Measurements from ENCODE around the gene RNASE7. TPM values are rescaled to one million over a fixed set of nuclear protein-coding genes. Genes with fewer than 3 reads are reported as not detected.

Gene RNASE7
- total RNA-seq, 1 experiment from 2014 or later = not detected

DNA sequence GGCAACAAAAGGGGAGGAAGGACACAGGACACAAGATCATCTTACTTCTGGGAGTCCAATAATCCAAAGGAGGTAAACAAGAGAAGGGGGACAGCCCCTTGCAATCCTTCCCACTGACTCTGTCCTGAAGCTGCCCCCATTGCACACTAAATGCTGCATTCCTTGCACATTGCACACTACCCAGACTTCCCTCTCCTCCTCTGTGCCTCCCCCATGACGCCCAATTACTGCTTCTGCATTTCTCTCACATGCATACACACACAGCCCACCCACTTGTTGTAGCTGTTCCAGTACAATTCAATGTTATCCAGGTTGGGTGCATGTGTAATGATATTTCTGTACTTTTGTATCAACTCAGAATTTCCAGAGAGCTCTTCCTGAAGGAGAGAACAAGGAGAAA lies 22.8 kb upstream of the RNASE7 start (continued):
- TF ChIP-seq TCF7L2 (IDR thresholded peaks at IDR 0.05; ENCODE audit: borderline replicate concordance, extremely low read depth, insufficient read depth, insufficient read length) (no peak), ZFX (IDR thresholded peaks at IDR 0.05) (no peak)
- TF ChIP-seq, protein P1, sequence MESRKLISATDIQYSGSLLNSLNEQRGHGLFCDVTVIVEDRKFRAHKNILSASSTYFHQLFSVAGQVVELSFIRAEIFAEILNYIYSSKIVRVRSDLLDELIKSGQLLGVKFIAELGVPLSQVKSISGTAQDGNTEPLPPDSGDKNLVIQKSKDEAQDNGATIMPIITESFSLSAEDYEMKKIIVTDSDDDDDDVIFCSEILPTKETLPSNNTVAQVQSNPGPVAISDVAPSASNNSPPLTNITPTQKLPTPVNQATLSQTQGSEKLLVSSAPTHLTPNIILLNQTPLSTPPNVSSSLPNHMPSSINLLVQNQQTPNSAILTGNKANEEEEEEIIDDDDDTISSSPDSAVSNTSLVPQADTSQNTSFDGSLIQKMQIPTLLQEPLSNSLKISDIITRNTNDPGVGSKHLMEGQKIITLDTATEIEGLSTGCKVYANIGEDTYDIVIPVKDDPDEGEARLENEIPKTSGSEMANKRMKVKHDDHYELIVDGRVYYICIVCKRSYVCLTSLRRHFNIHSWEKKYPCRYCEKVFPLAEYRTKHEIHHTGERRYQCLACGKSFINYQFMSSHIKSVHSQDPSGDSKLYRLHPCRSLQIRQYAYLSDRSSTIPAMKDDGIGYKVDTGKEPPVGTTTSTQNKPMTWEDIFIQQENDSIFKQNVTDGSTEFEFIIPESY (IDR thresholded peaks at IDR 0.05; ENCODE audit: extremely low read depth, insufficient replicate concordance, low read length) = no peak

DNA sequence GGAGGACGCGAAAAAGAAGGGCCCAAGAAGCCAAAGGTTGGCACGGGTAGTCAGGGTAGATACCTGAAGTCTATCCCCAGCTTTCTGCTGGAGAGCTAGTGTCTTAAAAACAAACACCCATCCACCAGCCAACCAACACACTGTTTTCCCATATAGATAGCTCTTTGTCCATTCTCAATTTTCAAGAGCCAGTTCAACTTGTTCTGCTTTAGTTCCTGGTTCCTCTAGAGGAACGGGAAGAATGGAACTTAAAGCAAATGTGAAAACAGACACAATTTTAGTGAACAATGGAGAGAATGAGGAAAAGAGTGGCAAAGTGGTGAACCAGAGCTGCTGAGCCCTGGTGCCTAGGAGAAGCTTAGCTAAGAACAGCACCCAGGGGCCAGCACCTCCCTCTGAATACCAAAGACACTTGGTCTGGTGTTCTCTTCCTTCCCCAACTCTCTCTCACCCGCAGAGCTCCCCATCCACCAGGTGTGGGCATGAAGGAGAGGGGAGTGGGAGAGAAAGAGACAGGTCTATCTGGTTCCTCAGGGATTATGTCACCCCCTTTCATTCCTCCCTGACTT lies 21.1 kb upstream of the RNASE7 start:
- H3K79me2 ChIP-seq (ENCODE audit: insufficient read depth, low read length) = no peaks in the 10 kb centered on the region
- no peak overlapping the region for H3K4me2 ChIP-seq (ENCODE audit: low read length)
- no peaks in the 10 kb centered on the region for H4K20me1 ChIP-seq (ENCODE audit: insufficient read depth)
- H3K36me3 ChIP-seq (ENCODE audit: control insufficient read depth in 1 of 2, insufficient read depth in 2 of 2, low read length in 2 of 2) = no peaks in the 10 kb centered on the region; a peak in 1 of 4 replicates
- ChIA-PET RAD21 (ENCODE audit: low non-redundant PET in 1 of 2, low total read pairs in 2 of 2, uncharacterized antibody in 2 of 2, unreplicated experiment in 2 of 2) (no interaction called here), POLR2A (no interaction called here), CTCF (interaction anchor here (0.9 to 1.5 kb wide), 2 partner anchors 9 to 19 kb away, joined by 3 to 6 read pairs; no protein-coding TSS in a partner anchor)
- no peaks in the 10 kb centered on the region for H3K9me3 ChIP-seq (ENCODE audit: control insufficient read depth in 1 of 2, insufficient read depth in 1 of 2, low read depth in 1 of 2, low read length in 2 of 2)
- intact Hi-C loops (cut with micrococcal nuclease) = no loop called here
- H3K4me3 ChIP-seq (replicated peaks in 1 of 2; ENCODE audit: low read depth in 1 of 2, low read length in 2 of 2) = no peak overlapping the region
- DNase-seq (ENCODE audit: low read depth, low spot score) (no peak), ATAC-seq (no peak)
- BruUV-seq (replicated peaks) = no TSS peak
- no peak overlapping the region for H2AFZ ChIP-seq (ENCODE audit: low read depth, low read length, poor library complexity, severe bottlenecking)
- H3K27me3 ChIP-seq (ENCODE audit: insufficient read depth, low read length) = no peaks in the 10 kb centered on the region
- peaks cover 10 to 17% of the 10 kb centered on the region in 2 experiments; a peak in 3 of 4 replicates for H3K4me1 ChIP-seq (ENCODE audit: control insufficient read depth in 1 of 2, insufficient read depth in 2 of 2, low read length in 2 of 2)
- no peaks in the 10 kb centered on the region for H3K9me2 ChIP-seq (ENCODE audit: insufficient read depth)
- H3K27ac ChIP-seq (ENCODE audit: low read depth, low read length) = no peak overlapping the region
- H3K9ac ChIP-seq (ENCODE audit: low read length) = no peak overlapping the region
- TF ChIP-seq EGR1 (IDR thresholded peaks at IDR 0.05; ENCODE audit: low read depth) (no peak), SIN3A (IDR thresholded peaks at IDR 0.05; ENCODE audit: low read depth) (no peak), JUND (IDR thresholded peaks at IDR 0.05) (no peak), ELF1 (IDR thresholded peaks at IDR 0.05; ENCODE audit: borderline replicate concordance, low read depth) (no peak), ZFX (IDR thresholded peaks at IDR 0.05) (no peak), CBX3 (IDR thresholded peaks at IDR 0.05; ENCODE audit: low read depth) (no peak)
- TF ChIP-seq, protein P2, sequence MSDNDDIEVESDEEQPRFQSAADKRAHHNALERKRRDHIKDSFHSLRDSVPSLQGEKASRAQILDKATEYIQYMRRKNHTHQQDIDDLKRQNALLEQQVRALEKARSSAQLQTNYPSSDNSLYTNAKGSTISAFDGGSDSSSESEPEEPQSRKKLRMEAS (IDR thresholded peaks at IDR 0.05) = no peak
- TF ChIP-seq, protein P3, sequence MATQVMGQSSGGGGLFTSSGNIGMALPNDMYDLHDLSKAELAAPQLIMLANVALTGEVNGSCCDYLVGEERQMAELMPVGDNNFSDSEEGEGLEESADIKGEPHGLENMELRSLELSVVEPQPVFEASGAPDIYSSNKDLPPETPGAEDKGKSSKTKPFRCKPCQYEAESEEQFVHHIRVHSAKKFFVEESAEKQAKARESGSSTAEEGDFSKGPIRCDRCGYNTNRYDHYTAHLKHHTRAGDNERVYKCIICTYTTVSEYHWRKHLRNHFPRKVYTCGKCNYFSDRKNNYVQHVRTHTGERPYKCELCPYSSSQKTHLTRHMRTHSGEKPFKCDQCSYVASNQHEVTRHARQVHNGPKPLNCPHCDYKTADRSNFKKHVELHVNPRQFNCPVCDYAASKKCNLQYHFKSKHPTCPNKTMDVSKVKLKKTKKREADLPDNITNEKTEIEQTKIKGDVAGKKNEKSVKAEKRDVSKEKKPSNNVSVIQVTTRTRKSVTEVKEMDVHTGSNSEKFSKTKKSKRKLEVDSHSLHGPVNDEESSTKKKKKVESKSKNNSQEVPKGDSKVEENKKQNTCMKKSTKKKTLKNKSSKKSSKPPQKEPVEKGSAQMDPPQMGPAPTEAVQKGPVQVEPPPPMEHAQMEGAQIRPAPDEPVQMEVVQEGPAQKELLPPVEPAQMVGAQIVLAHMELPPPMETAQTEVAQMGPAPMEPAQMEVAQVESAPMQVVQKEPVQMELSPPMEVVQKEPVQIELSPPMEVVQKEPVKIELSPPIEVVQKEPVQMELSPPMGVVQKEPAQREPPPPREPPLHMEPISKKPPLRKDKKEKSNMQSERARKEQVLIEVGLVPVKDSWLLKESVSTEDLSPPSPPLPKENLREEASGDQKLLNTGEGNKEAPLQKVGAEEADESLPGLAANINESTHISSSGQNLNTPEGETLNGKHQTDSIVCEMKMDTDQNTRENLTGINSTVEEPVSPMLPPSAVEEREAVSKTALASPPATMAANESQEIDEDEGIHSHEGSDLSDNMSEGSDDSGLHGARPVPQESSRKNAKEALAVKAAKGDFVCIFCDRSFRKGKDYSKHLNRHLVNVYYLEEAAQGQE (IDR thresholded peaks at IDR 0.05; ENCODE audit: low read depth) = no peak
